A673 (cell line): ENCODE measurements around the gene SLCO1B1. TPM values are rescaled to one million over a fixed set of nuclear protein-coding genes. Genes with fewer than 3 reads are reported as not detected.
"Not testable (repeated sequence)": the region's sequence is repeated elsewhere in the genome, so short reads cannot be mapped to it uniquely, and the experiment has no call there.

Experiments used
- BruUV-seq: library from RNA; stranded (reverse); fragments of 400-500 nt; replicated peaks from 2 replicates; lab custom pipeline; 2021; lab: Mats Ljungman, UMichigan
- CTCF ChIA-PET: fragments of 300-600 bp; sonication (Branson Sonifier 250); formaldehyde crosslinking; loops from one replicate; lab custom pipeline; 2022; ENCODE audit warnings: antibody characterized with exemption; lab: Charles Lee
- POLR2A ChIA-PET: fragments of 300-600 bp; sonication (Branson Sonifier 250); formaldehyde crosslinking; loops from one replicate; lab custom pipeline; 2022; ENCODE audit warnings: antibody characterized with exemption; ENCODE audit not compliant: low non-redundant PET; lab: Charles Lee
- DNase-seq: peaks from one replicate; pipeline ENCODE4 v3.0.0-alpha.2; 2015; ENCODE audit warnings: low spot score
- H3K27ac ChIP-seq: fragments of 200-600 bp; sonication (generic); 2 replicates; pipeline ENCODE4 v1.5.1; 2016; ENCODE audit warnings: mixed run types, low read depth, mild to moderate bottlenecking, mixed read lengths, antibody characterized with exemption, low read length; ENCODE audit not compliant: poor library complexity, severe bottlenecking
- H3K27me3 ChIP-seq: fragments of 200-600 bp; sonication (generic); replicated peaks from 2 replicates; pipeline ENCODE4 v1.6.1; 2017; ENCODE audit warnings: mixed run types, low read depth, mild to moderate bottlenecking, mixed read lengths, antibody characterized with exemption, low read length; ENCODE audit not compliant: insufficient read depth, poor library complexity
- H3K36me3 ChIP-seq: fragments of 200-600 bp; sonication (generic); 2 replicates; pipeline ENCODE4 v1.6.1; 2016; ENCODE audit warnings: mixed run types, mild to moderate bottlenecking, mixed read lengths, antibody characterized with exemption, low read length; ENCODE audit not compliant: insufficient read depth, poor library complexity, severe bottlenecking
- H3K4me1 ChIP-seq: fragments of 200-600 bp; sonication (generic); 2 replicates; pipeline ENCODE4 v1.6.1; 2017; ENCODE audit warnings: mixed run types, mild to moderate bottlenecking, mixed read lengths, antibody characterized with exemption, low read length; ENCODE audit not compliant: insufficient read depth, poor library complexity, severe bottlenecking
- H3K4me3 ChIP-seq: fragments of 200-600 bp; sonication (generic); 2 replicates; pipeline ENCODE4 v1.5.1; 2016; ENCODE audit warnings: low read depth, mixed run types, mild to moderate bottlenecking, mixed read lengths, low read length; ENCODE audit not compliant: poor library complexity, severe bottlenecking
- H3K9me3 ChIP-seq: fragments of 200-600 bp; sonication (generic); 2 replicates; pipeline ENCODE4 v1.6.1; 2016; ENCODE audit warnings: mixed run types, low read depth, mild to moderate bottlenecking, mixed read lengths, antibody characterized with exemption, low read length; ENCODE audit not compliant: poor library complexity, severe bottlenecking
- CTCF ChIP-seq: fragments of 300-800, 200-600 bp; sonication (generic); conservative IDR thresholded peaks from 2 replicates; pipeline ENCODE4 v1.5.1; 2017; ENCODE audit warnings: low read depth, mild to moderate bottlenecking, antibody characterized with exemption, low read length, moderate library complexity, mixed read lengths
- EZH2 ChIP-seq: fragments of 200-600 bp; sonication (generic); IDR thresholded peaks from 2 replicates; pipeline ENCODE4 v1.6.1; 2017; ENCODE audit warnings: borderline replicate concordance, low read depth, mild to moderate bottlenecking, mixed read lengths, antibody characterized with exemption, low read length; ENCODE audit not compliant: poor library complexity, severe bottlenecking
- intact Hi-C: fragments of 100-400 bp; cut with micrococcal nuclease; formaldehyde crosslinking; loops from one replicate; pipeline ENCODE4 v1.10.0; 2022; ENCODE audit not compliant: unreplicated experiment
- total RNA-seq: library from RNA; stranded (reverse); gene quantifications from 2 replicates; pipeline ENCODE4 v1.2.3, GENCODE V29; 2021

Gene SLCO1B1
- total RNA-seq, 1 experiment from 2014 or later = not detected

GRCh38 chr12:21144309-21144708 is 13.3 kb downstream of the SLCO1B1 start:
- CTCF ChIA-PET = no interaction called here
- no peaks in the 10 kb centered on the region for H3K36me3 ChIP-seq
- no peaks in the 10 kb centered on the region for H3K4me1 ChIP-seq
- intact Hi-C loops = no loop called here
- DNase-seq = no peak
- H3K27me3 ChIP-seq = no peaks in the 10 kb centered on the region
- no TSS peak for BruUV-seq
- POLR2A ChIA-PET = no interaction called here
- no peak overlapping the region for H3K27ac ChIP-seq
- H3K4me3 ChIP-seq = no peak overlapping the region
- TF ChIP-seq EZH2 = no peak
- no peak for TF ChIP-seq CTCF
- H3K9me3 ChIP-seq = no peaks in the 10 kb centered on the region

GRCh38 chr12:21149861-21150260 is 18.9 kb downstream of the SLCO1B1 start:
- H3K4me1 ChIP-seq, H3K27ac ChIP-seq, H3K36me3 ChIP-seq, DNase-seq, BruUV-seq, CTCF ChIA-PET, intact Hi-C loops, POLR2A ChIA-PET, H3K9me3 ChIP-seq, H3K27me3 ChIP-seq, H3K4me3 ChIP-seq: not testable (repeated sequence)

GRCh38 chr12:21151184-21151583 is 20.2 kb downstream of the SLCO1B1 start:
- intact Hi-C loops = no loop called here
- H3K9me3 ChIP-seq = no peaks in the 10 kb centered on the region
- BruUV-seq = no TSS peak
- H3K27me3 ChIP-seq = no peaks in the 10 kb centered on the region
- ChIA-PET POLR2A (no interaction called here), CTCF (no interaction called here)
- TF ChIP-seq CTCF (no peak), EZH2 (no peak)
- no peaks in the 10 kb centered on the region for H3K36me3 ChIP-seq
- H3K4me3 ChIP-seq = no peak overlapping the region
- DNase-seq = no peak
- H3K4me1 ChIP-seq = no peaks in the 10 kb centered on the region
- H3K27ac ChIP-seq = no peak overlapping the region
